CD4-positive, alpha-beta T cell treated with Interleukin-4 for 1 hour (primary cell): ENCODE measurements around the gene MRRF.

Experiments used
- DNase-seq, 2 donors: peaks; one replicate each; pipeline ENCODE4 v3.0.0-alpha.2; 2020 to 2022

MRRF gene

GRCh38 chr9:122228568-122229484 is 35.9 kb upstream of the MRRF start, which contains the start of gene LHX6:
Gene LHX6 (minus strand): TSS chr9:122228957. CDS start chr9:122228740, 217 bp downstream.
- no peak for DNase-seq

GRCh38 chr9:122229485-122229837 is 35.2 kb upstream of the MRRF start:
- no peak for DNase-seq

- DNase-seq = no peak
Measured at GRCh38 chr9:122232796-122233306, 31.8 kb upstream of the MRRF start.

- DNase-seq = no peak
Measured at GRCh38 chr9:122234022-122234748, 30.5 kb upstream of the MRRF start.

GRCh38 chr9:122236681-122237080 is 28.0 kb upstream of the MRRF start:
- no peak for DNase-seq

- DNase-seq = no peak
Measured at GRCh38 chr9:122239722-122240121, 25.0 kb upstream of the MRRF start.

- DNase-seq = no peak
Measured at GRCh38 chr9:122244349-122244748, 20.3 kb upstream of the MRRF start.

GRCh38 chr9:122246666-122247065 is 18.0 kb upstream of the MRRF start:
- no peak for DNase-seq

- DNase-seq = no peak
Measured at GRCh38 chr9:122248448-122248865, 16.2 kb upstream of the MRRF start.

- DNase-seq = no peak
Measured at GRCh38 chr9:122251351-122251750, 13.3 kb upstream of the MRRF start.

- DNase-seq = no peak
Measured at GRCh38 chr9:122252796-122253195, 11.9 kb upstream of the MRRF start.

- DNase-seq = no peak
Measured at GRCh38 chr9:122254761-122255160, 9.9 kb upstream of the MRRF start.

- DNase-seq = no peak
Measured at GRCh38 chr9:122256206-122256605, 8.5 kb upstream of the MRRF start.

- no peak for DNase-seq
Measured at GRCh38 chr9:122258886-122259415, 5.7 kb upstream of the MRRF start.

GRCh38 chr9:122261469-122261881 is 3.2 kb upstream of the MRRF start:
- DNase-seq = no peak

GRCh38 chr9:122262073-122262472 is 2.6 kb upstream of the MRRF start:
- DNase-seq = no peak

GRCh38 chr9:122263699-122264349 is 858 bp upstream of the MRRF start:
- peak in 1 of 2 donors; percentile 1 for DNase-seq

GRCh38 chr9:122265149-122265915 is 650 bp downstream of the MRRF start:
- DNase-seq = peak; percentile 51 to 69

GRCh38 chr9:122268041-122268814 is 3.5 kb downstream of the MRRF start:
- DNase-seq = peak in 1 of 2 donors; percentile 15

- DNase-seq = no peak
Measured at GRCh38 chr9:122274055-122274454, 9.4 kb downstream of the MRRF start.

GRCh38 chr9:122276096-122276495 is 11.4 kb downstream of the MRRF start:
- no peak for DNase-seq
